Fibroblast of the aortic adventitia (primary cell): ENCODE measurements around the gene CHSY3. TPM values are rescaled to one million over a fixed set of nuclear protein-coding genes. Genes with fewer than 3 reads are reported as not detected.

Source experiments
- DNase-seq: peaks from one replicate; pipeline ENCODE4 v3.0.0-alpha.2; 2010; ENCODE audit warnings: low read depth
- H3K4me3 ChIP-seq: 2 replicates; pipeline ENCODE4 v1.5.1; 2011; ENCODE audit warnings: low read depth, mild to moderate bottlenecking, control low read depth, low read length, moderate library complexity
- total RNA-seq: library from RNA; depleted of rRNA; stranded (reverse); fragments of >200 nt; gene quantifications from 2 replicates; pipeline ENCODE4 v1.2.3, GENCODE V29; 2012; ENCODE audit warnings: low replicate concordance
- TF ChIP-seq, protein P1 (sequence below): IDR thresholded peaks from 2 replicates; pipeline ENCODE4 v1.5.1; 2011; ENCODE audit warnings: mild to moderate bottlenecking, low read length, control low read depth, inconsistent platforms; ENCODE audit not compliant: insufficient read depth

CHSY3 gene
- total RNA-seq, 1 donor = 2.9 TPM

DNA sequence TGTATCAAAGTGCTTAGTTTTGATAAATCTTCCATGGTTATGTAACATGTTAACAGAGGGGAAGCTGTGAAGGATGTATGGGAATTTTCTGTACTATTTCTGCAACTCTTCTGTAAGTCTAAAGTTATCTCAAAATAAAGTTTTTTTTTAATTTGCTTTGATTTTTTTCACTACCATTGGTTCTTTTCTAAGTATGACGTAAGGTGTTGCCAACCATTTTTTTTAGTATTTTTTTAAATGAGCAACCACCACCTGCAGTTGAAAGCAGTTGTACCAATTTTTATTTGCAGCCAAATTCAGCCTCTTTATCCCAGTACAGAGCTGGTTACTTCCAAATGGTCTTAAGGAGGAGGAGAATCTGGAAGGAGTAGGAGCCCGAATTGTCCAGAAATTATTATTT, 192.2 kb downstream of the CHSY3 start:
- no peak for DNase-seq
- no peak overlapping the region for H3K4me3 ChIP-seq
- TF ChIP-seq, protein P1, sequence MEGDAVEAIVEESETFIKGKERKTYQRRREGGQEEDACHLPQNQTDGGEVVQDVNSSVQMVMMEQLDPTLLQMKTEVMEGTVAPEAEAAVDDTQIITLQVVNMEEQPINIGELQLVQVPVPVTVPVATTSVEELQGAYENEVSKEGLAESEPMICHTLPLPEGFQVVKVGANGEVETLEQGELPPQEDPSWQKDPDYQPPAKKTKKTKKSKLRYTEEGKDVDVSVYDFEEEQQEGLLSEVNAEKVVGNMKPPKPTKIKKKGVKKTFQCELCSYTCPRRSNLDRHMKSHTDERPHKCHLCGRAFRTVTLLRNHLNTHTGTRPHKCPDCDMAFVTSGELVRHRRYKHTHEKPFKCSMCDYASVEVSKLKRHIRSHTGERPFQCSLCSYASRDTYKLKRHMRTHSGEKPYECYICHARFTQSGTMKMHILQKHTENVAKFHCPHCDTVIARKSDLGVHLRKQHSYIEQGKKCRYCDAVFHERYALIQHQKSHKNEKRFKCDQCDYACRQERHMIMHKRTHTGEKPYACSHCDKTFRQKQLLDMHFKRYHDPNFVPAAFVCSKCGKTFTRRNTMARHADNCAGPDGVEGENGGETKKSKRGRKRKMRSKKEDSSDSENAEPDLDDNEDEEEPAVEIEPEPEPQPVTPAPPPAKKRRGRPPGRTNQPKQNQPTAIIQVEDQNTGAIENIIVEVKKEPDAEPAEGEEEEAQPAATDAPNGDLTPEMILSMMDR = no peak

- TF ChIP-seq, protein P1 = no peak
- DNase-seq = no peak
- H3K4me3 ChIP-seq = no peak overlapping the region
These were observed 194.7 kb downstream of the CHSY3 start for GRCh38 chr5:130099008-130099407.

GRCh38 chr5:130102375-130102774, 198.1 kb downstream of the CHSY3 start:
- DNase-seq = no peak
- no peak overlapping the region for H3K4me3 ChIP-seq
- TF ChIP-seq, protein P1 = no peak

- TF ChIP-seq, protein P1 = no peak
- no peak for DNase-seq
- H3K4me3 ChIP-seq = no peak overlapping the region
These were observed 198.7 kb downstream of the CHSY3 start for GRCh38 chr5:130102960-130103359.

DNA sequence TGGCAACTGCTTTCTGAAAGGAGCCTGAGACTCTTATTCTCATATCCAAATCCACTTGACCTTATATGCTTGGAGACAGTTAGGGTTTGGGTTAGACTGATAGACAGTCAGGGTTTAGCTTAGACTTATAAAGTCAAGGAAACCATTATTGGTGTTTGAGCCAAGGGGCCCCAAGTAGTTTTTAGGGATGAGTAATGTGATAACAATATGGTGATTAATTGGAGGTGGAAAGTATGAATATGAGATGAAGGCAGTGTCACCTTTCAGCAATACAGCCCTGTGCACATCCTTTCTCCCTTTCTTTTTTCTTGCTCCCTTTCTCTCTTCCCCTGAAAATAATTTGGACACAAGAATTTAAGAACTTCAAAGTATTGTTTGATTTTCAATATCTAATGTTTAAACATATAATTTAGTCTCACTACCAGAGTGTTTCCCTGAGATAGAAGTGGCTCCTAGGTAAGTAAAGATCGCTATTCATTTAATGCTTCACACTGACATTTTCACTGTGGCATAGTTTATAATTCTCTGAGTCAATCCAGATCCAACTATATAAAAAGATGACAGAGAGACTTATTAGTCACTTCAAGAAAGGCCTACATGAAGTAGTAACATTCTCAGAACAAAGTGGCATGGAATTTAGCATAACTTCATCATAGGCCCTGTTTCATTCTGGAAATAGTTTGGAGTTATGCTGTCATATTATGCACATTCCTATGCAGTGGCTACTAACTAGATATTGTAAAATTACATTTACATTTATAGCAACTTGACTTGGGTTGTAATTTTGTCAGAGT, 200.8 kb downstream of the CHSY3 start:
- TF ChIP-seq, protein P1 = no peak
- DNase-seq = peak; percentile 12
- H3K4me3 ChIP-seq = no peak overlapping the region

GRCh38 chr5:130106480-130106879, 202.2 kb downstream of the CHSY3 start:
- TF ChIP-seq, protein P1 = no peak
- no peak overlapping the region for H3K4me3 ChIP-seq
- no peak for DNase-seq

DNA sequence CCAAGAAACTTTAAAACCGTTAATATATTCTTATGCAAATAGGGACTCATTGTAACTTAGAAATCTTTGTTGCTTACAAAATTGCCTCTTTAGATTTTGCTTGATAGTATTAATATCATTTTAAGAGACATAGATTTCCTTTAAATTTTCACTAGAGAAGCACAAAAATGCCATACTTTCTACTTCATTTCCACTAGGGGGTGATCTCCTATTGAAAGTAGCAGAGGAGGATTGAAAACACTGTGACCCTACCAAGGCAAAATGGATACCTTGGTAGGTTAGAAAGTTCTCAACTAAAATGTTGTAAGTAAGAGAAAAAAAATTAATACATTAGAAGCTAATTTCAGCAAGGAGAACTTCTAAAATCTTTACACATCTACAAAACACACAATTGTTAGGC, 204.9 kb downstream of the CHSY3 start:
- TF ChIP-seq, protein P1 = peak; percentile 64
- peak; percentile 65 for DNase-seq
- no peak overlapping the region for H3K4me3 ChIP-seq
